Stomach (tissue), 4 donors: Measurements from ENCODE around the gene NGDN.

ENCODE experiments used
- POLR2A ChIP-seq, 4 donors: fragments of 450-650 bp; IDR thresholded peaks; one replicate each; pipeline ENCODE4 v1.6.1; 2016; ENCODE audit warnings: antibody characterized with exemption in 4 of 4, control low read depth in 2 of 4, mild to moderate bottlenecking in 1 of 4, moderate library complexity in 1 of 4
- TF ChIP-seq, protein P1 (sequence below), 7 experiments: fragments of 450-650 bp in 4 of 7; fragments of 200-600 bp in 3 of 7; sonication (generic) in 3 of 7; IDR thresholded peaks; one replicate each; pipeline ENCODE4 v1.5.1; 2016 to 2019; ENCODE audit warnings: antibody characterized with exemption in 7 of 7, control low read depth in 2 of 7, mild to moderate bottlenecking in 1 of 7

DNA sequence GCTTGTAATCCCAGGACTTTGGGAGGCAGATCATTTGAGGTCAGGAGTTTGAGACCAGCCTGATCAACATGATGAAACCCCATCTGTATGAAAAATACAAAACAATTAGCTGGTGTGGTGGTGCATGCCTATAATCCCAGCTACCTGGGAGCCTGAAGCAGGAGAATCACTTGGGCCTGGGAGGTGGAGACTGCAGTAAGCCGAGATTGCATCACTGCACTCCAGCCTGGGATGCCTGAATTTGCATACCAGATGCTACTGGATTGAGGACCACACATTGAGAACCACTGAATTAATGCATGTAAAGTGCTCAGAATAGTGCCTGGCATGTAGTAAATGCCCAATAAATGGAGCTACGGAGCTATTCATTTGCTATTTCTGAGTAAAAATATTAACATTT, 19.1 kb upstream of the NGDN start:
- TF ChIP-seq, protein P1, sequence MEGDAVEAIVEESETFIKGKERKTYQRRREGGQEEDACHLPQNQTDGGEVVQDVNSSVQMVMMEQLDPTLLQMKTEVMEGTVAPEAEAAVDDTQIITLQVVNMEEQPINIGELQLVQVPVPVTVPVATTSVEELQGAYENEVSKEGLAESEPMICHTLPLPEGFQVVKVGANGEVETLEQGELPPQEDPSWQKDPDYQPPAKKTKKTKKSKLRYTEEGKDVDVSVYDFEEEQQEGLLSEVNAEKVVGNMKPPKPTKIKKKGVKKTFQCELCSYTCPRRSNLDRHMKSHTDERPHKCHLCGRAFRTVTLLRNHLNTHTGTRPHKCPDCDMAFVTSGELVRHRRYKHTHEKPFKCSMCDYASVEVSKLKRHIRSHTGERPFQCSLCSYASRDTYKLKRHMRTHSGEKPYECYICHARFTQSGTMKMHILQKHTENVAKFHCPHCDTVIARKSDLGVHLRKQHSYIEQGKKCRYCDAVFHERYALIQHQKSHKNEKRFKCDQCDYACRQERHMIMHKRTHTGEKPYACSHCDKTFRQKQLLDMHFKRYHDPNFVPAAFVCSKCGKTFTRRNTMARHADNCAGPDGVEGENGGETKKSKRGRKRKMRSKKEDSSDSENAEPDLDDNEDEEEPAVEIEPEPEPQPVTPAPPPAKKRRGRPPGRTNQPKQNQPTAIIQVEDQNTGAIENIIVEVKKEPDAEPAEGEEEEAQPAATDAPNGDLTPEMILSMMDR (IDR thresholded peaks at IDR 0.05): no peak
- no peak for TF ChIP-seq POLR2A (IDR thresholded peaks at IDR 0.05)
